GM23338 (cell line): Measurements from ENCODE around the gene DDX41. TPM values are rescaled to one million over a fixed set of nuclear protein-coding genes. Genes with fewer than 3 reads are reported as not detected.

ENCODE experiments used
- CTCF ChIP-seq, 2 experiments: fragments of 200-600 bp in 1 of 2; sonication (generic) in 1 of 2; conservative IDR thresholded peaks; 2 replicates each; pipeline versions ENCODE4 v1.5.1 to v1.6.1; 2016 to 2017; ENCODE audit warnings: antibody characterized with exemption in 2 of 2, low read depth in 2 of 2, mild to moderate bottlenecking in 2 of 2, moderate library complexity in 1 of 2
- EZH2 ChIP-seq: fragments of 200-600 bp; sonication (generic); IDR thresholded peaks from one replicate; pipeline ENCODE4 v1.8.0; 2017; ENCODE audit warnings: antibody characterized with exemption, mild to moderate bottlenecking, low read depth; ENCODE audit not compliant: unreplicated experiment
- EZH2phosphoT487 ChIP-seq: fragments of 200-600 bp; sonication (generic); IDR thresholded peaks from one replicate; pipeline ENCODE4 v1.8.1; 2018; ENCODE audit warnings: antibody characterized with exemption; ENCODE audit not compliant: unreplicated experiment
- JUNB ChIP-seq: IDR thresholded peaks from one replicate; pipeline ENCODE4 v1.6.1; 2016; ENCODE audit warnings: antibody characterized with exemption; ENCODE audit not compliant: unreplicated experiment
- POLR2AphosphoS5 ChIP-seq: IDR thresholded peaks from 2 replicates; pipeline ENCODE4 v1.6.1; 2016; ENCODE audit warnings: antibody characterized with exemption, low read depth
- STAT1 ChIP-seq: IDR thresholded peaks from one replicate; pipeline ENCODE4 v1.6.1; 2016; ENCODE audit warnings: antibody characterized with exemption; ENCODE audit not compliant: unreplicated experiment
- ZNF114 ChIP-seq: fragments of 250-450 bp; sonication (Bioruptor Pico); IDR thresholded peaks from 2 replicates; pipeline ENCODE4 v1.5.0; 2020; ENCODE audit warnings: mild to moderate bottlenecking, moderate library complexity
- polyA plus RNA-seq: library from polyadenylated mRNA; unstranded; fragments of >200 nt; fragmentation: Nextera tagmentation; extraction: Ambion mirVana; gene quantifications from 2 replicates; pipeline ENCODE4 v1.2.1, GENCODE V29; 2016
- total RNA-seq: library from RNA; depleted of rRNA; stranded (reverse); fragments of >200 nt; shearing (Covaris generic); gene quantifications from 2 replicates; pipeline ENCODE4 v1.2.3, GENCODE V29; 2014
- TF ChIP-seq, protein P1 (sequence below): fragments of 250-450 bp; sonication (Bioruptor Pico); IDR thresholded peaks from 2 replicates; pipeline ENCODE4 v1.5.0; 2020; ENCODE audit warnings: mild to moderate bottlenecking, moderate library complexity

DDX41 gene
- total and polyA plus RNA-seq, 2 experiments from 2014 or later: 67.1 to 139 TPM

DNA sequence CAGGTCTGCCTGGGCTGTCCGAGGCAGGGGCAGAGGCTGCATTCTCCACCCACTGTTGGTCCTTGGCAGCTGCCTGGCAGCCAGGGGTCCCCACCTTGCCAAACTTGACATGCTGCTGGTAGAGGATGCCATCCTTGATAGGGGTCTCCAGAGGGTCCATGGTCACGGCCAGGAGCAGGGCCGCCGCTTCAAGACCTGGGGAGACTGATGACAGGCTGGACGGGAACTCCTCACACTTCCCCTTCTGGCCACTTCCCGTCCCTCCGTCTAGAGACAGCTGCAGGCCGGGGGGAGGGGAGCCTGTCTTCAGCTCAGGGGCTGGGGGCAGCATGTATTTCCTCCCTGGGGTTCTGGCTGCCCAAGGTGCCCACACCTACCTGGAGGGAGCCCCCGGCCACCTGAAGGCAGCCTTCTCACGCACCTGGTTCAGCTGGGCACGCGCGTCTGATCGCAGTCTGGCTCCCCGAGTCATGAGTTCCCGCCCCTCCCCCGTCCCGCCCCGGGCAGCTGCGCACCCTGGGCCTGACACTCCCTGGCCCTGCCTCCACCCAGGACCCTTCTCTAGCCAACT lies 7.3 kb downstream of the DDX41 start, which contains the start of gene DOK3 (continued):
- TF ChIP-seq, protein P1, sequence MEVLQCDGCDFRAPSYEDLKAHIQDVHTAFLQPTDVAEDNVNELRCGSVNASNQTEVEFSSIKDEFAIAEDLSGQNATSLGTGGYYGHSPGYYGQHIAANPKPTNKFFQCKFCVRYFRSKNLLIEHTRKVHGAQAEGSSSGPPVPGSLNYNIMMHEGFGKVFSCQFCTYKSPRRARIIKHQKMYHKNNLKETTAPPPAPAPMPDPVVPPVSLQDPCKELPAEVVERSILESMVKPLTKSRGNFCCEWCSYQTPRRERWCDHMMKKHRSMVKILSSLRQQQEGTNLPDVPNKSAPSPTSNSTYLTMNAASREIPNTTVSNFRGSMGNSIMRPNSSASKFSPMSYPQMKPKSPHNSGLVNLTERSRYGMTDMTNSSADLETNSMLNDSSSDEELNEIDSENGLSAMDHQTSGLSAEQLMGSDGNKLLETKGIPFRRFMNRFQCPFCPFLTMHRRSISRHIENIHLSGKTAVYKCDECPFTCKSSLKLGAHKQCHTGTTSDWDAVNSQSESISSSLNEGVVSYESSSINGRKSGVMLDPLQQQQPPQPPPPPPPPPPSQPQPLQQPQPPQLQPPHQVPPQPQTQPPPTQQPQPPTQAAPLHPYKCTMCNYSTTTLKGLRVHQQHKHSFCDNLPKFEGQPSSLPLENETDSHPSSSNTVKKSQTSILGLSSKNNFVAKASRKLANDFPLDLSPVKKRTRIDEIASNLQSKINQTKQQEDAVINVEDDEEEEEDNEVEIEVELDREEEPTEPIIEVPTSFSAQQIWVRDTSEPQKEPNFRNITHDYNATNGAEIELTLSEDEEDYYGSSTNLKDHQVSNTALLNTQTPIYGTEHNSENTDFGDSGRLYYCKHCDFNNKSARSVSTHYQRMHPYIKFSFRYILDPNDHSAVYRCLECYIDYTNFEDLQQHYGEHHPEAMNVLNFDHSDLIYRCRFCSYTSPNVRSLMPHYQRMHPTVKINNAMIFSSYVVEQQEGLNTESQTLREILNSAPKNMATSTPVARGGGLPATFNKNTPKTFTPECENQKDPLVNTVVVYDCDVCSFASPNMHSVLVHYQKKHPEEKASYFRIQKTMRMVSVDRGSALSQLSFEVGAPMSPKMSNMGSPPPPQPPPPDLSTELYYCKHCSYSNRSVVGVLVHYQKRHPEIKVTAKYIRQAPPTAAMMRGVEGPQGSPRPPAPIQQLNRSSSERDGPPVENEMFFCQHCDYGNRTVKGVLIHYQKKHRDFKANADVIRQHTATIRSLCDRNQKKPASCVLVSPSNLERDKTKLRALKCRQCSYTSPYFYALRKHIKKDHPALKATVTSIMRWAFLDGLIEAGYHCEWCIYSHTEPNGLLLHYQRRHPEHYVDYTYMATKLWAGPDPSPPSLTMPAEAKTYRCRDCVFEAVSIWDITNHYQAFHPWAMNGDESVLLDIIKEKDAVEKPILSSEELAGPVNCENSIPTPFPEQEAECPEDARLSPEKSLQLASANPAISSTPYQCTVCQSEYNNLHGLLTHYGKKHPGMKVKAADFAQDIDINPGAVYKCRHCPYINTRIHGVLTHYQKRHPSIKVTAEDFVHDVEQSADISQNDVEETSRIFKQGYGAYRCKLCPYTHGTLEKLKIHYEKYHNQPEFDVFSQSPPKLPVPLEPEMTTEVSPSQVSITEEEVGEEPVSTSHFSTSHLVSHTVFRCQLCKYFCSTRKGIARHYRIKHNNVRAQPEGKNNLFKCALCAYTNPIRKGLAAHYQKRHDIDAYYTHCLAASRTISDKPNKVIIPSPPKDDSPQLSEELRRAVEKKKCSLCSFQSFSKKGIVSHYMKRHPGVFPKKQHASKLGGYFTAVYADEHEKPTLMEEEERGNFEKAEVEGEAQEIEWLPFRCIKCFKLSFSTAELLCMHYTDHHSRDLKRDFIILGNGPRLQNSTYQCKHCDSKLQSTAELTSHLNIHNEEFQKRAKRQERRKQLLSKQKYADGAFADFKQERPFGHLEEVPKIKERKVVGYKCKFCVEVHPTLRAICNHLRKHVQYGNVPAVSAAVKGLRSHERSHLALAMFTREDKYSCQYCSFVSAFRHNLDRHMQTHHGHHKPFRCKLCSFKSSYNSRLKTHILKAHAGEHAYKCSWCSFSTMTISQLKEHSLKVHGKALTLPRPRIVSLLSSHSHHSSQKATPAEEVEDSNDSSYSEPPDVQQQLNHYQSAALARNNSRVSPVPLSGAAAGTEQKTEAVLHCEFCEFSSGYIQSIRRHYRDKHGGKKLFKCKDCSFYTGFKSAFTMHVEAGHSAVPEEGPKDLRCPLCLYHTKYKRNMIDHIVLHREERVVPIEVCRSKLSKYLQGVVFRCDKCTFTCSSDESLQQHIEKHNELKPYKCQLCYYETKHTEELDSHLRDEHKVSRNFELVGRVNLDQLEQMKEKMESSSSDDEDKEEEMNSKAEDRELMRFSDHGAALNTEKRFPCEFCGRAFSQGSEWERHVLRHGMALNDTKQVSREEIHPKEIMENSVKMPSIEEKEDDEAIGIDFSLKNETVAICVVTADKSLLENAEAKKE (CRISPR knock-in tag): no peak
- no peak for TF ChIP-seq STAT1
- TF ChIP-seq ZNF114 (CRISPR knock-in tag): no peak
- TF ChIP-seq POLR2AphosphoS5: no peak
- TF ChIP-seq CTCF (conservative IDR thresholded peaks at IDR 0.05; ENCODE audit: low read depth in 2 of 2): no peak
- no peak for TF ChIP-seq EZH2
- TF ChIP-seq JUNB: no peak
- TF ChIP-seq EZH2phosphoT487: no peak
